H9 (cell line): ENCODE results near the gene COPS8. TPM values are rescaled to one million over a fixed set of nuclear protein-coding genes. Genes with fewer than 3 reads are reported as not detected.

Source experiments
- DNase-seq: peaks from one replicate; pipeline ENCODE4 v3.0.0-alpha.2; 2017
- H2AFZ ChIP-seq: one replicate; pipeline ENCODE4 v1.6.1; 2013; ENCODE audit warnings: mild to moderate bottlenecking, low read length, control low read depth, moderate library complexity
- H2AK5ac ChIP-seq: 2 replicates; pipeline ENCODE4 v1.6.1; 2013; ENCODE audit warnings: low read length, control low read depth, mixed read lengths; ENCODE audit not compliant: insufficient read length
- H2BK120ac ChIP-seq: one replicate; pipeline ENCODE4 v1.6.1; 2013; ENCODE audit warnings: low read depth, mild to moderate bottlenecking, low read length, control low read depth, inconsistent platforms; ENCODE audit not compliant: poor library complexity, severe bottlenecking
- H2BK12ac ChIP-seq: 2 replicates; pipeline ENCODE4 v1.6.1; 2013; ENCODE audit warnings: low read length, control low read depth, mixed read lengths, low read depth; ENCODE audit not compliant: insufficient read length
- H2BK15ac ChIP-seq: 2 replicates; pipeline ENCODE4 v1.6.1; 2013; ENCODE audit warnings: low read depth, low read length, control low read depth
- H2BK20ac ChIP-seq: one replicate; pipeline ENCODE4 v1.6.1; 2013; ENCODE audit warnings: low read depth, mild to moderate bottlenecking, low read length, control low read depth, inconsistent platforms; ENCODE audit not compliant: poor library complexity, severe bottlenecking
- H2BK5ac ChIP-seq: 2 replicates; pipeline ENCODE4 v1.6.1; 2013; ENCODE audit warnings: low read length, control low read depth, mixed read lengths; ENCODE audit not compliant: insufficient read length
- H3K14ac ChIP-seq: 2 replicates; pipeline ENCODE4 v1.6.1; 2013; ENCODE audit warnings: low read length, control low read depth; ENCODE audit not compliant: insufficient read depth
- H3K18ac ChIP-seq: 2 replicates; pipeline ENCODE4 v1.6.1; 2013; ENCODE audit warnings: low read depth, mild to moderate bottlenecking, mixed read lengths, low read length, control low read depth; ENCODE audit not compliant: insufficient read length
- H3K23ac ChIP-seq: 2 replicates; pipeline ENCODE4 v1.6.1; 2013; ENCODE audit warnings: low read length, control low read depth, mixed read lengths, low read depth; ENCODE audit not compliant: insufficient read length
- H3K23me2 ChIP-seq: 2 replicates; pipeline ENCODE4 v1.6.1; 2013; ENCODE audit warnings: low read depth, mild to moderate bottlenecking, mixed read lengths, low read length, control low read depth; ENCODE audit not compliant: insufficient read length, poor library complexity, severe bottlenecking
- H3K27ac ChIP-seq: 2 replicates; pipeline ENCODE4 v1.5.1; 2013; ENCODE audit warnings: low read length, control low read depth, mixed read lengths, low read depth; ENCODE audit not compliant: insufficient read length
- H3K27me3 ChIP-seq: 2 replicates; pipeline ENCODE4 v1.6.1; 2013; ENCODE audit warnings: low read length, control low read depth, inconsistent platforms; ENCODE audit not compliant: insufficient read depth
- H3K4ac ChIP-seq: 2 replicates; pipeline ENCODE4 v1.6.1; 2013; ENCODE audit warnings: low read depth, mild to moderate bottlenecking, control low read depth, inconsistent platforms, low read length, moderate library complexity
- H3K4me1 ChIP-seq: 2 replicates; pipeline ENCODE4 v1.6.1; 2013; ENCODE audit warnings: low read length, control low read depth, inconsistent platforms; ENCODE audit not compliant: insufficient read depth
- H3K4me2 ChIP-seq: 2 replicates; pipeline ENCODE4 v1.6.1; 2013; ENCODE audit warnings: low read length, control low read depth, mixed read lengths; ENCODE audit not compliant: insufficient read length, insufficient read depth
- H3K56ac ChIP-seq: 2 replicates; pipeline ENCODE4 v1.6.1; 2013; ENCODE audit warnings: low read depth, mild to moderate bottlenecking, mixed read lengths, low read length, control low read depth; ENCODE audit not compliant: insufficient read length
- H3K79me1 ChIP-seq: 2 replicates; pipeline ENCODE4 v1.6.1; 2013; ENCODE audit warnings: low read depth, mild to moderate bottlenecking, moderate library complexity, low read length, control low read depth, inconsistent platforms; ENCODE audit not compliant: insufficient read depth, poor library complexity, severe bottlenecking
- H3K79me2 ChIP-seq: 2 replicates; pipeline ENCODE4 v1.6.1; 2013; ENCODE audit warnings: low read length, control low read depth, inconsistent platforms; ENCODE audit not compliant: insufficient read depth
- H3K9ac ChIP-seq: 2 replicates; pipeline ENCODE4 v1.6.1; 2013; ENCODE audit warnings: low read length, control low read depth, mixed read lengths; ENCODE audit not compliant: insufficient read length; ENCODE audit errors: extremely low read depth
- H3K9me3 ChIP-seq: one replicate; pipeline ENCODE4 v1.6.1; 2013; ENCODE audit warnings: low read depth, low read length, inconsistent platforms; ENCODE audit not compliant: control insufficient read depth
- H3T11ph ChIP-seq: one replicate; pipeline ENCODE4 v1.6.1; 2013; ENCODE audit warnings: mild to moderate bottlenecking, low read length, control low read depth, inconsistent platforms
- H4K20me1 ChIP-seq: one replicate; pipeline ENCODE4 v1.6.1; 2013; ENCODE audit not compliant: control insufficient read depth, insufficient read length, insufficient read depth
- H4K5ac ChIP-seq: 2 replicates; pipeline ENCODE4 v1.6.1; 2013; ENCODE audit warnings: low read depth, mild to moderate bottlenecking, mixed read lengths, low read length, control low read depth; ENCODE audit not compliant: insufficient read length
- H4K8ac ChIP-seq: replicated peaks from 2 replicates; pipeline ENCODE4 v1.6.1; 2013; ENCODE audit warnings: low read length, control low read depth, mixed read lengths, low read depth; ENCODE audit not compliant: insufficient read length
- H4K91ac ChIP-seq: 2 replicates; pipeline ENCODE4 v1.6.1; 2013; ENCODE audit warnings: low read depth, mild to moderate bottlenecking, moderate library complexity, mixed read lengths, low read length, control low read depth; ENCODE audit not compliant: insufficient read length
- H3K27ac Mint-ChIP-seq, 3 experiments: 2 replicates in 2 of 3; 3 replicates in 1 of 3; pipeline ENCODE4 v1.8.0; 2020 to 2021; ENCODE audit warnings: mixed read lengths in 3 of 3, mild to moderate bottlenecking in 1 of 3, moderate library complexity in 1 of 3
- H3K27me3 Mint-ChIP-seq: 2 replicates; pipeline ENCODE4 v1.8.0; 2021; ENCODE audit warnings: low read depth, mild to moderate bottlenecking, moderate library complexity, mixed read lengths
- H3K36me3 Mint-ChIP-seq, 3 experiments: 2 replicates in 2 of 3; 3 replicates in 1 of 3; pipeline ENCODE4 v1.8.0; 2020 to 2021; ENCODE audit warnings: low read depth in 3 of 3, mixed read lengths in 3 of 3; ENCODE audit not compliant: insufficient read depth in 1 of 3
- H3K4me1 Mint-ChIP-seq, 2 experiments: 2 replicates each; pipeline ENCODE4 v1.8.0; 2020; ENCODE audit warnings: mixed read lengths in 2 of 2
- H3K4me3 Mint-ChIP-seq, 2 experiments: 2 replicates in 1 of 2; 3 replicates in 1 of 2; pipeline ENCODE4 v1.8.0; 2020 to 2021; ENCODE audit warnings: mild to moderate bottlenecking in 2 of 2, mixed read lengths in 2 of 2, moderate library complexity in 1 of 2
- H3K9me3 Mint-ChIP-seq, 2 experiments: 2 replicates in 1 of 2; 3 replicates in 1 of 2; pipeline ENCODE4 v1.8.0; 2020; ENCODE audit warnings: mild to moderate bottlenecking in 2 of 2, mixed read lengths in 2 of 2, moderate library complexity in 1 of 2
- WGBS: extraction: QIAGEN DNeasy Blood & Tissue Kit; methylation state at CpG from one replicate; pipeline ENCODE4 v1.1.7; 2013; ENCODE audit warnings: missing lambda C conversion rate, low lambda C conversion rate, mixed read lengths; ENCODE audit not compliant: insufficient read length; ENCODE audit errors: extremely low coverage; 5-methylcytosine and 5-hydroxymethylcytosine counted together
- total RNA-seq: library from RNA; stranded (reverse); gene quantifications from 2 replicates; pipeline ENCODE4 v1.2.1, GENCODE V29; 2021
- TF ChIP-seq, protein P1 (sequence below): fragments of 200-600 bp; sonication (generic); conservative IDR thresholded peaks from 3 replicates; pipeline ENCODE4 v1.8.0; 2021; ENCODE audit warnings: antibody characterized with exemption, mild to moderate bottlenecking

Gene COPS8
- total RNA-seq, 1 experiment from 2014 or later: 65.2 TPM

DNA sequence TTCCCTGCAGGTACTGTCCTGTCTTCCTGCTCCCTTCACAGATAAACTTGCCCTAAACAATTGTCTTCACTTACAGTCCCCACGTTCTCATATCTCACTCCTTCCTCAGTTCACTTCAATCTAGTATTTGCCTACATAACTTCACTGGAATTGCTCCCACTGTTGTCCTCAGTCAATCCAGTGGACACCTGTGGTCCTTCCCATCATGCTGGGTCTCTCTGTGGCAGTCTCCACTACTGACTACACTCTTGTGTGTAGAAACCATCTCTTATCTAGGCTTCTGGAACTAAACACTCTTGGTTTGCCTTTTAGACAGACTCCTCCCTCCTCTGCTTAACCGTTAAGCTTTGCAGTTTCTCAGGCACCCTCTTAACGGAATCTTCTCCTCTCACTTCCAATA, 58.8 kb downstream of the COPS8 start:
- H2BK15ac ChIP-seq: no peak overlapping the region
- no peak overlapping the region for H3K4me3 Mint-ChIP-seq
- H3K4ac ChIP-seq: no peak overlapping the region
- H2AFZ ChIP-seq: no peak overlapping the region
- H3K18ac ChIP-seq: no peak overlapping the region
- H3K36me3 Mint-ChIP-seq: peaks cover 4 to 16% (median 7%) of the 10 kb centered on the region in 3 experiments; a peak in 5 of 7 replicates
- WGBS: no CpG with 5 or more reads among the region's 3 CpGs
- H2BK120ac ChIP-seq: no peak overlapping the region
- H3K79me2 ChIP-seq: no peaks in the 10 kb centered on the region
- no peak for DNase-seq
- no peak overlapping the region for H3K23ac ChIP-seq
- no peaks in the 10 kb centered on the region for H3K4me1 ChIP-seq
- H3K9ac ChIP-seq: no peak overlapping the region
- TF ChIP-seq, protein P1, sequence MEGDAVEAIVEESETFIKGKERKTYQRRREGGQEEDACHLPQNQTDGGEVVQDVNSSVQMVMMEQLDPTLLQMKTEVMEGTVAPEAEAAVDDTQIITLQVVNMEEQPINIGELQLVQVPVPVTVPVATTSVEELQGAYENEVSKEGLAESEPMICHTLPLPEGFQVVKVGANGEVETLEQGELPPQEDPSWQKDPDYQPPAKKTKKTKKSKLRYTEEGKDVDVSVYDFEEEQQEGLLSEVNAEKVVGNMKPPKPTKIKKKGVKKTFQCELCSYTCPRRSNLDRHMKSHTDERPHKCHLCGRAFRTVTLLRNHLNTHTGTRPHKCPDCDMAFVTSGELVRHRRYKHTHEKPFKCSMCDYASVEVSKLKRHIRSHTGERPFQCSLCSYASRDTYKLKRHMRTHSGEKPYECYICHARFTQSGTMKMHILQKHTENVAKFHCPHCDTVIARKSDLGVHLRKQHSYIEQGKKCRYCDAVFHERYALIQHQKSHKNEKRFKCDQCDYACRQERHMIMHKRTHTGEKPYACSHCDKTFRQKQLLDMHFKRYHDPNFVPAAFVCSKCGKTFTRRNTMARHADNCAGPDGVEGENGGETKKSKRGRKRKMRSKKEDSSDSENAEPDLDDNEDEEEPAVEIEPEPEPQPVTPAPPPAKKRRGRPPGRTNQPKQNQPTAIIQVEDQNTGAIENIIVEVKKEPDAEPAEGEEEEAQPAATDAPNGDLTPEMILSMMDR: no peak
- H3K56ac ChIP-seq: no peak overlapping the region
- no peaks in the 10 kb centered on the region for H4K20me1 ChIP-seq
- no peak overlapping the region for H2BK12ac ChIP-seq
- H3K27ac Mint-ChIP-seq: no peak overlapping the region
- no peak overlapping the region for H3K27ac ChIP-seq
- no peak overlapping the region for H2AK5ac ChIP-seq
- no peaks in the 10 kb centered on the region for H3K9me3 ChIP-seq
- H2BK5ac ChIP-seq: no peak overlapping the region
- no peak overlapping the region for H3K4me2 ChIP-seq
- no peaks in the 10 kb centered on the region for H3K23me2 ChIP-seq
- H3T11ph ChIP-seq: no peak overlapping the region
- H4K91ac ChIP-seq: no peak overlapping the region
- H4K5ac ChIP-seq: no peak overlapping the region
- peaks cover 29 to 32% of the 10 kb centered on the region in 2 experiments for H3K9me3 Mint-ChIP-seq
- no peaks in the 10 kb centered on the region for H3K4me1 Mint-ChIP-seq
- no peak overlapping the region for H2BK20ac ChIP-seq
- H4K8ac ChIP-seq: no peak overlapping the region
- H3K27me3 ChIP-seq: no peaks in the 10 kb centered on the region
- H3K79me1 ChIP-seq: no peaks in the 10 kb centered on the region
- no peak overlapping the region for H3K14ac ChIP-seq
- peaks cover 5% of the 10 kb centered on the region for H3K27me3 Mint-ChIP-seq
